A204.1 (cell line): ENCODE data around the gene GLIS1.

ENCODE experiments used
- FAIRE-seq: peaks from 2 replicates; lab custom pipeline; 2012; peaks lifted over from hg19 to GRCh38; lab: Jason Lieb, UNC

GLIS1 gene

GRCh38 chr1:53614231-53615021 lies 124.5 kb downstream of the GLIS1 start:
- no peak for FAIRE-seq

GRCh38 chr1:53608676-53609075 lies 130.3 kb downstream of the GLIS1 start:
- FAIRE-seq = no peak

GRCh38 chr1:53608071-53608470 lies 130.9 kb downstream of the GLIS1 start:
- no peak for FAIRE-seq

GRCh38 chr1:53606651-53607051 lies 132.3 kb downstream of the GLIS1 start:
- FAIRE-seq = no peak

- FAIRE-seq = no peak
Measured at GRCh38 chr1:53606197-53606596, 132.8 kb downstream of the GLIS1 start.

- FAIRE-seq = no peak
Measured at GRCh38 chr1:53605181-53605580, 133.8 kb downstream of the GLIS1 start.

- no peak for FAIRE-seq
Measured at GRCh38 chr1:53604291-53604919, 134.6 kb downstream of the GLIS1 start.

GRCh38 chr1:53603431-53603830 lies 135.5 kb downstream of the GLIS1 start:
- FAIRE-seq = no peak

- FAIRE-seq = no peak
Measured at GRCh38 chr1:53601867-53602775, 136.8 kb downstream of the GLIS1 start.

- no peak for FAIRE-seq
Measured at GRCh38 chr1:53601031-53601745, 137.8 kb downstream of the GLIS1 start.

- no peak for FAIRE-seq
Measured at GRCh38 chr1:53600561-53600960, 138.4 kb downstream of the GLIS1 start.

GRCh38 chr1:53600001-53600400 lies 139.0 kb downstream of the GLIS1 start:
- no peak for FAIRE-seq

GRCh38 chr1:53599481-53599880 lies 139.5 kb downstream of the GLIS1 start:
- no peak for FAIRE-seq

GRCh38 chr1:53598966-53599365 lies 140.0 kb downstream of the GLIS1 start:
- FAIRE-seq = no peak

GRCh38 chr1:53595906-53596305 lies 143.1 kb downstream of the GLIS1 start:
- no peak for FAIRE-seq

- no peak for FAIRE-seq
Measured at GRCh38 chr1:53594391-53595180, 144.4 kb downstream of the GLIS1 start.

GRCh38 chr1:53593758-53594380 lies 145.1 kb downstream of the GLIS1 start:
- FAIRE-seq = no peak

GRCh38 chr1:53592985-53593757 lies 145.8 kb downstream of the GLIS1 start:
- FAIRE-seq = no peak

- FAIRE-seq = no peak
Measured at GRCh38 chr1:53592521-53592982, 146.4 kb downstream of the GLIS1 start.

GRCh38 chr1:53591924-53592323 lies 147.0 kb downstream of the GLIS1 start:
- FAIRE-seq = no peak
